ENCODE results near the gene DMD. TPM values are rescaled to one million over a fixed set of nuclear protein-coding genes. Genes with fewer than 3 reads are reported as not detected.

The DMD gene
- total RNA-seq, 2 experiments from 2014 or later: 0.20 to 0.47 TPM

- no peaks in the 10 kb centered on the region for H3K9me3 ChIP-seq (ENCODE audit: control insufficient read depth in 1 of 2, insufficient read depth in 1 of 2, low read length in 2 of 2)
- POLR2A ChIA-PET: no interaction called here
- no peak overlapping the region for H3K27ac ChIP-seq (ENCODE audit: low read depth in 1 of 2, low read length in 2 of 2)
- Mint-ChIP-seq H3K36me3 (ENCODE audit: low read depth) (no peaks in the 10 kb centered on the region), H3K4me3 (no peak overlapping the region), H3K27me3 (no peaks in the 10 kb centered on the region), H3K27ac (no peak overlapping the region), H3K9me3 (no peaks in the 10 kb centered on the region), H3K4me1 (ENCODE audit: low read depth) (no peaks in the 10 kb centered on the region)
- DNase-seq (no peak), ATAC-seq (ENCODE audit: poor library complexity) (no peak)
- no peaks in the 10 kb centered on the region for H3K4me1 ChIP-seq (ENCODE audit: insufficient read depth, low read length)
- no peak overlapping the region for H3K4me3 ChIP-seq (ENCODE audit: low read length)
- TF ChIP-seq, protein P1, sequence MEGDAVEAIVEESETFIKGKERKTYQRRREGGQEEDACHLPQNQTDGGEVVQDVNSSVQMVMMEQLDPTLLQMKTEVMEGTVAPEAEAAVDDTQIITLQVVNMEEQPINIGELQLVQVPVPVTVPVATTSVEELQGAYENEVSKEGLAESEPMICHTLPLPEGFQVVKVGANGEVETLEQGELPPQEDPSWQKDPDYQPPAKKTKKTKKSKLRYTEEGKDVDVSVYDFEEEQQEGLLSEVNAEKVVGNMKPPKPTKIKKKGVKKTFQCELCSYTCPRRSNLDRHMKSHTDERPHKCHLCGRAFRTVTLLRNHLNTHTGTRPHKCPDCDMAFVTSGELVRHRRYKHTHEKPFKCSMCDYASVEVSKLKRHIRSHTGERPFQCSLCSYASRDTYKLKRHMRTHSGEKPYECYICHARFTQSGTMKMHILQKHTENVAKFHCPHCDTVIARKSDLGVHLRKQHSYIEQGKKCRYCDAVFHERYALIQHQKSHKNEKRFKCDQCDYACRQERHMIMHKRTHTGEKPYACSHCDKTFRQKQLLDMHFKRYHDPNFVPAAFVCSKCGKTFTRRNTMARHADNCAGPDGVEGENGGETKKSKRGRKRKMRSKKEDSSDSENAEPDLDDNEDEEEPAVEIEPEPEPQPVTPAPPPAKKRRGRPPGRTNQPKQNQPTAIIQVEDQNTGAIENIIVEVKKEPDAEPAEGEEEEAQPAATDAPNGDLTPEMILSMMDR (IDR thresholded peaks at IDR 0.05): no peak
- no peaks in the 10 kb centered on the region for H3K27me3 ChIP-seq (ENCODE audit: control insufficient read depth in 1 of 2, insufficient read depth in 2 of 2, low read length in 2 of 2)
- CTCF ChIA-PET: no interaction called here
- intact Hi-C loops (cut with DNase I, micrococcal nuclease): no loop called here
- no peaks in the 10 kb centered on the region for H3K36me3 ChIP-seq (ENCODE audit: insufficient read depth, low read length)
Observed at GRCh38 chrX:31222946-31223345, 1988.4 kb downstream of the DMD start.

DNA sequence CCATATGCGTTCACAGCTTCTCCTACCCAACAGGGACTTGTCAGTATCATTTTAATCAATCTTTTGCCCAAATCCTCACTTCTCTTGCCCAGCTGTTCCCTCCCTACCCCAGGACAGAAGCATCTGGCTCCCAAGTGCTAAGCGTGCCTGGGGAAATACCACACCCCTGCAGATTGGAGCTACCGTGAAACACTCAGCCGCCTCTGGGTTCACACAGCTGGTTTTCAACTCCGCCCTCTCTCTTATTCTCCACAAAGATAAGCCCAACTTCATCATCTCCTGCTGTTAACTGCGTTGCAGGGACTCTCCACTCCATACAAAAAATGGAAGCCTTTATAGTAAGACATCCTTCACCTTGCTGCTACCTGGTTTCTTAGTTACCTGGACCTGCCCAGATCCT is 1992.2 kb downstream of the DMD start:
- H3K4me1 Mint-ChIP-seq (ENCODE audit: low read depth): no peaks in the 10 kb centered on the region
- intact Hi-C loops (cut with DNase I, micrococcal nuclease): no loop called here

DNA sequence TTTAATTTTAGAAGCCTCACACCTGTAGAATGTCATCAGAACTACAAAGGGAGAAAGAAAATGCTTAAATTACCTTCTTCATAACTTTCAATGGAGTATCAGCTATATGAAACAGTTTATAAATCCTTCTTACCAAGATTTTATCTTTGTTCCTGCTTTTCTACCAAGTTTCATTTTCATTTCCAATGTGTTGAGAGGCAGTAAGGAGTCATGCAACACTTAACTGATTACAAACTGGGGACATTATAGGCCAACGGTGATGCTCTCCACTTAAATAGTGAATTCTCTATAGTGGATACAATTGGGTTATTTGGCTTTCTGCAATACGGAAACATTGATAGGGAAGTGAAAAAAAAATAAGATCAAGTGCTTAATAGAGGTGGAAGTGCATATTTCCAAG is 1994.3 kb downstream of the DMD start:
- CTCF ChIA-PET: no interaction called here
- DNase-seq: no peak
- Histone ChIP-seq H3K9me3 (ENCODE audit: control insufficient read depth in 1 of 2, insufficient read depth in 1 of 2, low read length in 2 of 2) (no peaks in the 10 kb centered on the region), H3K27ac (ENCODE audit: low read depth in 1 of 2, low read length in 2 of 2) (no peak overlapping the region), H3K4me3 (ENCODE audit: low read length) (no peak overlapping the region), H3K27me3 (ENCODE audit: control insufficient read depth in 1 of 2, insufficient read depth in 2 of 2, low read length in 2 of 2) (no peaks in the 10 kb centered on the region), H3K36me3 (ENCODE audit: insufficient read depth, low read length) (no peaks in the 10 kb centered on the region), H3K4me1 (ENCODE audit: insufficient read depth, low read length) (no peaks in the 10 kb centered on the region)
- TF ChIP-seq, protein P1 (IDR thresholded peaks at IDR 0.05): no peak
- H3K9me3 Mint-ChIP-seq: no peaks in the 10 kb centered on the region
- H3K27ac Mint-ChIP-seq: no peak overlapping the region
- no peak for ATAC-seq (ENCODE audit: poor library complexity)
- H3K27me3 Mint-ChIP-seq: no peaks in the 10 kb centered on the region
- no peak overlapping the region for H3K4me3 Mint-ChIP-seq
- no peaks in the 10 kb centered on the region for H3K4me1 Mint-ChIP-seq (ENCODE audit: low read depth)
- intact Hi-C loops (cut with DNase I, micrococcal nuclease): no loop called here
- no peaks in the 10 kb centered on the region for H3K36me3 Mint-ChIP-seq (ENCODE audit: low read depth)
- POLR2A ChIA-PET: no interaction called here

More for the DNA sequence above, 1992.2 kb downstream of the DMD start:
- Histone ChIP-seq H3K36me3 (ENCODE audit: insufficient read depth, low read length) (no peaks in the 10 kb centered on the region), H3K4me1 (ENCODE audit: insufficient read depth, low read length) (no peaks in the 10 kb centered on the region), H3K27ac (ENCODE audit: low read depth in 1 of 2, low read length in 2 of 2) (no peak overlapping the region), H3K4me3 (ENCODE audit: low read length) (no peak overlapping the region), H3K27me3 (ENCODE audit: control insufficient read depth in 1 of 2, insufficient read depth in 2 of 2, low read length in 2 of 2) (no peaks in the 10 kb centered on the region), H3K9me3 (ENCODE audit: control insufficient read depth in 1 of 2, insufficient read depth in 1 of 2, low read length in 2 of 2) (no peaks in the 10 kb centered on the region)
- ChIA-PET POLR2A (no interaction called here), CTCF (no interaction called here)
- ATAC-seq (ENCODE audit: poor library complexity) (no peak), DNase-seq (no peak)
- Mint-ChIP-seq H3K27ac (no peak overlapping the region), H3K4me3 (no peak overlapping the region), H3K27me3 (no peaks in the 10 kb centered on the region), H3K36me3 (ENCODE audit: low read depth) (no peaks in the 10 kb centered on the region), H3K9me3 (no peaks in the 10 kb centered on the region)
- TF ChIP-seq, protein P1 (IDR thresholded peaks at IDR 0.05): no peak

All from CD4-positive, alpha-beta T cell (primary cell).